Lower leg skin (tissue), 3 donors: Measurements from ENCODE around the gene TP63.

Experiments used
- POLR2A ChIP-seq, 2 donors: fragments of 450-650 bp; IDR thresholded peaks; one replicate each; pipeline ENCODE4 v1.6.1; 2016 to 2017; ENCODE audit warnings: antibody characterized with exemption in 2 of 2, mild to moderate bottlenecking in 1 of 2, moderate library complexity in 1 of 2
- TF ChIP-seq, protein P1 (sequence below), 3 donors: fragments of 450-650 bp; IDR thresholded peaks; one replicate each; pipeline ENCODE4 v1.5.1; 2016; ENCODE audit warnings: antibody characterized with exemption in 3 of 3, mild to moderate bottlenecking in 3 of 3, moderate library complexity in 2 of 3

DNA sequence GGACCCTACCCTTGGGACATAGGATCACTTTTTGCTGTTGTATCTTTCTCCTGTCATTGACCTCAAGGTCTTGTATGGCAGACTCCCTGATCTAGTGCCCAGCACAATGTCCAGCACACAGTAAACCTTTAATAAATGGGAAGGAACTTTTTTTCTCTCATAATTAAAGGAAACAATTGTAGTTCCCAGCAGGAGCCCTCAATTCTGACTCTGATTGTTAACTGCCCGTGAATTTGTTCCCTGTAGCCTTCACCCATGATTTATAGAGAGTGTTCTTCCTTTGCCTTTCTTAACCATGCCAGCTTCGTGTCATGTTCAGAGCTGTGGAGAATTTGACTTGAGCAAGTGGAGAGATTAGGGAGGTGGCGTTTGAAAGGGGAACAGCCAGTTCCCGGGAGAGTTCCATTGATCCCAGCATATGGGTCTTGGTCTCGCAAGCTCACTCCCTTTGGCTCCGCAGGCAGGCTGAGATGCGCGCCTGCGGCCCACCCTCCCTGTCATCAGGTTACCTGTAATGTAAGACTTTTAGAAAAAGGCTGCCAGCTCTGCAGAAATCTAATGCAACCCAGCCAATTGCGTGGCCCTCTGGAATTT, 182.6 kb downstream of the TP63 start:
- TF ChIP-seq, protein P1, sequence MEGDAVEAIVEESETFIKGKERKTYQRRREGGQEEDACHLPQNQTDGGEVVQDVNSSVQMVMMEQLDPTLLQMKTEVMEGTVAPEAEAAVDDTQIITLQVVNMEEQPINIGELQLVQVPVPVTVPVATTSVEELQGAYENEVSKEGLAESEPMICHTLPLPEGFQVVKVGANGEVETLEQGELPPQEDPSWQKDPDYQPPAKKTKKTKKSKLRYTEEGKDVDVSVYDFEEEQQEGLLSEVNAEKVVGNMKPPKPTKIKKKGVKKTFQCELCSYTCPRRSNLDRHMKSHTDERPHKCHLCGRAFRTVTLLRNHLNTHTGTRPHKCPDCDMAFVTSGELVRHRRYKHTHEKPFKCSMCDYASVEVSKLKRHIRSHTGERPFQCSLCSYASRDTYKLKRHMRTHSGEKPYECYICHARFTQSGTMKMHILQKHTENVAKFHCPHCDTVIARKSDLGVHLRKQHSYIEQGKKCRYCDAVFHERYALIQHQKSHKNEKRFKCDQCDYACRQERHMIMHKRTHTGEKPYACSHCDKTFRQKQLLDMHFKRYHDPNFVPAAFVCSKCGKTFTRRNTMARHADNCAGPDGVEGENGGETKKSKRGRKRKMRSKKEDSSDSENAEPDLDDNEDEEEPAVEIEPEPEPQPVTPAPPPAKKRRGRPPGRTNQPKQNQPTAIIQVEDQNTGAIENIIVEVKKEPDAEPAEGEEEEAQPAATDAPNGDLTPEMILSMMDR (IDR thresholded peaks at IDR 0.05) = no peak
- TF ChIP-seq POLR2A (IDR thresholded peaks at IDR 0.05) = no peak
